Activated T-cell treated with anti-CD3 and anti-CD28 coated beads for 48 hours (primary cell): Measurements from ENCODE around the gene MYLK4.

Experiments used
- DNase-seq: peaks from one replicate; pipeline ENCODE4 v3.0.0-alpha.2; 2020; ENCODE audit warnings: low read depth

Gene MYLK4

GRCh38 chr6:2733324-2733723 is 17.4 kb downstream of the MYLK4 start:
- peak; percentile 21 for DNase-seq

DNA sequence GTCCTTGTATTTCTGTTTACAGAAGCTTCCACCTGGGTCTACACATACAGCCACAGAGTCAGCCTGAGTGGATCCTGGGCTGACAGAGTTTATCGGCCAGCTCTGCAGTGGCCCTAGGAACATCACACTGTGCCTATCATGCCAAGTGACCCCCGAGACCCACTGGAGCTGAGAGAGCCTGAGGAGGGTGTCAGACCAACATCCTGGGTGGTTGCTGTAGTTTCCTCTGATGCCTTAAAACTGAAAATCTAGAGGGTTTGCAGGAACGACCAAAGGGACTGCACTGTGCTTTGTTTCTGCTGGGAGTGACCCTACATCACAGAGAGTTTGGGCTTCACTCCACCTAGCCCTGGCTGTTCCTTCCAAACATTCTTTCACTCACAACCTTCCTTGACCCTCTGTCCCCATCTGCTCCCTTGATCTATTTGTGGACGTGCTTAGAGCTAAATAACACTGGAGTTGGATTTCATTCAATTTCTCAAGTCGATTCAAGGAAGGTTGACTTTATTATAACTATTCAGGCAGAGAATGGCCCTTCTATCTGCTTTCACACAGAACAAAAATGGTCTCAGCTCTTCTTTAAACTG is 18.1 kb downstream of the MYLK4 start:
- DNase-seq: no peak

- no peak for DNase-seq
Measured at GRCh38 chr6:2731281-2731909, 19.3 kb downstream of the MYLK4 start.

- DNase-seq: no peak
Measured at GRCh38 chr6:2730353-2731107, 20.2 kb downstream of the MYLK4 start.

GRCh38 chr6:2729921-2730320 is 20.8 kb downstream of the MYLK4 start:
- no peak for DNase-seq

- DNase-seq: no peak
Measured at GRCh38 chr6:2725999-2726567, 24.6 kb downstream of the MYLK4 start.

- DNase-seq: no peak
Measured at GRCh38 chr6:2725364-2725988, 25.2 kb downstream of the MYLK4 start.

- DNase-seq: no peak
Measured at GRCh38 chr6:2721219-2721618, 29.5 kb downstream of the MYLK4 start.

DNA sequence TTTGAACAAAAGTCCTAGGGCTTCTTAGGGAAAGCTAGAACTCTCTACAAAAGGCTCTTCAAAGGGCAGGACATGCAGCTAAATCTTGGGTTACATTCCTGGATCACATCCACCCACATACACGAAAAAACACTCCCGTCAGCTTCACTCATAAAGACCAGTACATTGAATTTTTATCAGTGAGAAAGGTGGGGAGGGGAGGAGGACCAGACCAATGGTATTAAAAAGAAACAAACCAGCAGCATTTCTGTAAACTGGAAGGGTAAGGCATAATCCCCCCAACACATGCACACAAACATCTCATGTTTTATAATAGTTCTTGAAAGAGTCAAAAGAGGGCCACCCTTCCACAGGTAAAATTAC is 31.6 kb downstream of the MYLK4 start:
- DNase-seq: no peak

DNA sequence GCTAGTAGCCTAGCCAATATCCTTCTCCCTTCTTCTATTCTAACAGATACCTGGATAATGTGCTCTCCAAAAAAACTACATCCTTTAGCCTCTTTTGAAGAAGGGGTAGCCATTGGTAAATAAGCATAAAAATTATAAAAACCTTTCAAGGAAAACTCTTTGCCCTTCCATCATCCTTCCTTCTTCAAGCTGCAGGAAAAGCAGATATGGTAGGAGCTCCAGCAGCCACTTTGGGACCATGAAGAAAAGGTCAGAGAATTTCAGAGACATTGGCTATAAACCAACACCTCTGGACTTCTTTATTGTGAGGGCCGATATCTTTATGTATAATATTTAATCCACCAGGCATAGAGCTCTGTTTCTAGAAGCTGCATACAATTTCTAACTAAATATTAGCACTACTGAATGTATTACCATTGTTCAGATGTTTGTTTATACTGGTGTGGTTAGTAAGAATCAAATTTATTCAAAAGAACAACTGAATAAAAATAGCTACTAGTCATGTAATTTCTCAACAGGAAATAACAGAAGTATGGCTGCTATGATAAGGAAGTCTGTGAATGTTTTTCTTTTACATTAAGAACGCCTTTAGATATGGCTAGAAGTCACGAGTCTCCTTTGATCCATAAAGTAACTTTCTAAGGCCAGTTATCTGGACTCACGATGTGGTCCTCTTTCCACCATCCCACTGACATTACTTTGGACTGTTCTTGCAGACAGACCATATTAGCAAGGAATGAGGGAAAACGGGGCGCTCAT is 32.2 kb downstream of the MYLK4 start:
- no peak for DNase-seq

- DNase-seq: no peak
Measured at GRCh38 chr6:2716936-2717700, 33.6 kb downstream of the MYLK4 start.

- no peak for DNase-seq
Measured at GRCh38 chr6:2715737-2716136, 35.0 kb downstream of the MYLK4 start.

DNA sequence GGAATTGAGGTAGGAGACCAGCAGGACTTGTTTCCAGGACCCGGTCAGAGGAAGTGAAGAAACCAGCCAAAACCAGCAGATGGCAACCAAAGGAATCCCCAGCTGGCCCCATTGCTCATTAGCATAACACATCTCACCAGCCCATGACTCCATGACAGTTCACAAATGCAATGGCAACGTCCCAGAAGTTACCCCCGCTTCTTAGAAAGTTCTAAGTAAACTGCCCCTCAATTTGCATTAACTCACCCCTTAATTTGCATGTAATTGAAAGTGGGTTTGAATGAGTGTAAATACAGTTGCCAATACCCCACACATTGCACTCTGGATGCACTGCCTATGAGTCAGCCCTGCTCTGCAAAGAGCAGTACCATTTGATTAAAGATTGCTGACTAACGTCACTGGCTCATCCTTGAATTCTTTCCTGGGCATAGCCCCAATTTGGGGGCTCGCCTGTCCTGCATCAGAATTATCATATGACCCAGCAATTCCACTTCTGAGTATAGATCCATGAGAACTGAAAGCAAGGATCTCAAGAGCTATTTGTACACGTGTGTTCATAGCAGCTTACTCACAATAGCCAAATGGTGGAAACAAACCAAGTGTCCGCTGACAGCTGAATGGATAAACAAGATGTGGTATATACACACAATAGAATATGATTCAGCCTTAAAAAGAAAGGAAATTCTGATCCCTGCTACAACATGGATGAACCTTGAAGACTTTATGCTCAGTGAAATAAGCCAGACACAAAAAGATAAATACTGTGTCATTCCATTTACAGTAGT is 36.4 kb downstream of the MYLK4 start:
- no peak for DNase-seq

DNA sequence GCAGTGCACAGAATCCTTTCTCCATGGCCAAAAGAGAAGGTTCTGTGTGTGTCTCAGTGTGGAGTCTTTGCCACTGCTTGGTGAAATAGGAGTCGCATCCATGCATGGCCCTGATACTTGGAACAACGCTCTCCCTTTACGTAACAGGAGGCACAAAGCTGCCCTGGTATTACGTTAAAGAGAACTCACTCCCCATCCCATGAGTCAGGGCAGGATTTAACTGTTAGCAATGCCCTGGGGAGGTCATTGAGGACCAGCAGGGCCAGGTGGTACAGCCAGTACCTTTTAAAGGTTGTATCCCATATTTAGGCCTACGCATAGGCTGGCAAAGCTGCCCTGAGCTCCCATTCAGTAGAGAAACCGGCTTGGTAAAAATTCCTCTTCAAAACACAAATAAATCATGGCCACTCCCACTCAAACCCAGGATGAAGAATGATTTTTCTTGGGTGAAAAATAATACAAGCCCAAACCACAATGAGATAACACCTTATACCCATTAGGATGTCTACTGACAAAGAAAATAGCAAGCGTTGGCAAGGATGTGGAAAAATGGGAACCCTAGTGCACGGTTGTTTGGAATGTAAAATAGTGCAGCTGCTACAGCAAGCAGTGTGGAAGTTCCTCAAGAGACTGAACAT is 37.1 kb downstream of the MYLK4 start:
- no peak for DNase-seq

DNA sequence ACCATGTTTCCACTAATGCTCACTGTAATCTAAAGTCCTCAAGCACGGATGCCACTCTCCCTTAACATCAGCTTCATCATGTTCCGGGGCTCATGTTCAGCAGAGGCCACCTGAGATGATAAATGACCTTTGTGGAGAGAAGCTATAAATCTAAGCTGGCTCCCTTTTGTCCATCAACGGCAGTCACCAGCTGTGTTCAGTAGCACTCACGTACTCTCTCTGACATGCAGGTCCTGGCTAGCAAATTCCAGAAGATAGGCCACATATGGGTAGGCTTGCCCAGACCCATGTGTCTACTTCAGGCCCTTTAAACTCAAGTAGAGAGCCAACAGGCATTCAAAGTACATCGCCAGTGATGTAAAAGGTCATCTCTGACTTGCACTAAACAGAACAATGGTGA is 38.6 kb downstream of the MYLK4 start:
- no peak for DNase-seq

DNA sequence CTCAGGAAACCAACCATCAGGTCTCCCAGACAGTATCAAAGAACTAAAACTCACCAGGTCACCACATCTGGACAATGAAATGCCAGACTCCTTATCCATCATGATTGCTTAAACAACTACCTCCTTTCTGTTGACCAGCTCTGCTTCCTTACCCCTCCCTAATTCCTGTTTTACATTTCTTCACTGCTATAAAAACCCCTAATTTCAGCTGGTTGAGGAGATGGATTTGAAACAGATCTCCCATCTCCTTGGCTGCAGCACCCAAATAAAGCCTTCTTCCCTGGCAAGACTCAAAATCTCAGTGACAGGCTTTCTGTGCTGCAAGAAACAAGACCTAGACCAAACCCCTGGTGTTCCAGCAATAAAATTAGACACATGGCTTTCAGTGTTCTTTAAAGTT is 40.3 kb downstream of the MYLK4 start:
- no peak for DNase-seq

GRCh38 chr6:2708456-2708855 is 42.3 kb downstream of the MYLK4 start:
- DNase-seq: no peak

GRCh38 chr6:2706558-2706957 is 44.2 kb downstream of the MYLK4 start:
- DNase-seq: no peak

- no peak for DNase-seq
Measured at GRCh38 chr6:2705256-2705655, 45.5 kb downstream of the MYLK4 start.

DNA sequence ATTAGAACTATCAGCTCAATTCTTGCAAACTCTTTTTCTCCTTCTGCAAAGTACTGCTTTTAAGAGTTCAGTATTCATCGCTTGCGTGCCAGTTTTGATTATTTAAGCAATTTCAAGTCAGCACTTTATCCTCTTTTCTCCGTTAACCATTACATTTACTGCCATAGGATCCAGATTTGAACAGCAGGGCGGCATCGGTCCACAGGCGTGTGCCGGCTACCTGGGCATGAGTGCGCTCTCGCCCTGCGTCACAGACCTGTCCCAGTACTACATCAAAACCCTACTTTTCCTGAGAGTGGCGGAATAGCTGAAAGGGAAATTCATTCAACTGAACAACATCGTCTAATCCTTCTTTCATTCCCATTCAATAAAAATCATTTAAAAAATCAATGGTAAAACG is 53.4 kb downstream of the MYLK4 start:
- DNase-seq: no peak
